K562 (cell line): ENCODE results near the gene ERCC1.
A peak's percentile ranks its signal among the peaks of the same experiment; 100 is the strongest.

Experiments
- EP300 ChIP-seq: IDR thresholded peaks from 2 replicates; pipeline ENCODE4 v1.6.1; 2012; ENCODE audit warnings: low read length, improper control_type of control experiment
- EZH2 ChIP-seq: IDR thresholded peaks from 2 replicates; pipeline ENCODE4 v1.6.1; 2012; ENCODE audit warnings: low read depth, mild to moderate bottlenecking, inconsistent platforms, low read length, borderline replicate concordance
- FOXA1 ChIP-seq: fragments of 450-650 bp; IDR thresholded peaks from 2 replicates; pipeline ENCODE4 v1.6.1; 2016; ENCODE audit warnings: mild to moderate bottlenecking, borderline replicate concordance
- GABPA ChIP-seq: fragments of 200-800 bp; sonication (Bioruptor generic); conservative IDR thresholded peaks from 2 replicates; pipeline ENCODE4 v1.6.1; 2016; ENCODE audit warnings: low read depth, missing genetic modification characterization, missing compliant biosample characterization
- HDAC6 ChIP-seq: IDR thresholded peaks from 2 replicates; pipeline ENCODE4 v1.6.1; 2012; ENCODE audit warnings: low read depth, mild to moderate bottlenecking, control low read depth, inconsistent platforms, low read length, moderate library complexity
- MTF1 ChIP-seq: fragments of 250-450 bp; sonication (Bioruptor Pico); IDR thresholded peaks from 2 replicates; pipeline ENCODE4 v1.9.0; 2021; ENCODE audit warnings: moderate library complexity, mild to moderate bottlenecking, inconsistent platforms, borderline replicate concordance
- NBN ChIP-seq: fragments of 450-650 bp; IDR thresholded peaks from 2 replicates; pipeline ENCODE4 v1.6.1; 2016; ENCODE audit warnings: low read depth, mild to moderate bottlenecking
- POLR2AphosphoS2 ChIP-seq: IDR thresholded peaks from 2 replicates; pipeline ENCODE4 v1.6.1; 2012; ENCODE audit warnings: low read length, improper control_type of control experiment
- ZNF217 ChIP-seq: sonication (generic); formaldehyde crosslinking; IDR thresholded peaks from 2 replicates; pipeline ENCODE4 v1.8.0; 2022; ENCODE audit warnings: mild to moderate bottlenecking, missing genetic modification reagents
- TF ChIP-seq, protein P1 (sequence below): IDR thresholded peaks from 2 replicates; pipeline ENCODE4 v1.6.1; 2016; ENCODE audit warnings: missing genetic modification characterization, missing compliant biosample characterization
- TF ChIP-seq, protein P2 (sequence below), 3 experiments: IDR thresholded peaks in 2 of 3; conservative IDR thresholded peaks in 1 of 3; 2 replicates each; pipeline ENCODE4 v1.5.1; 2011 to 2012; ENCODE audit warnings: low read length in 3 of 3, mild to moderate bottlenecking in 3 of 3, control low read depth in 2 of 3, improper control_type of control experiment in 1 of 3, inconsistent platforms in 1 of 3, low read depth in 1 of 3, mixed read lengths in 1 of 3, moderate library complexity in 1 of 3; ENCODE audit not compliant: insufficient read depth in 2 of 3

DNA sequence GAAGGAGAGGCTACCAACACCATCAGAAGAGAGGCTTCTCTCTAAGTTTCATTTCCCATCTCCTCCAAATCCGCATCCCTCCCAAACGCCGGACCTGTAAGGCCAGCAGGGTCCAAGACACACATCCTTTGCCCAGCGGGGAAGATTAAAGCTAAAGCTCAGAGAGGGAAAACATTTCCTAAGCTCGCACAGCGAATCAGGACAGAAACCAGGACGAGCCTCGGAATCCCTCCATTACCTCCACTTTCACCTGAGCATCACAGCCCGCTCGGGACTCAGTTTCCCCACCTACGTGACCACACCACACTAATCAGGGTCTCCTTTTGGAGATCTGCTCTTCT lies 43.4 kb upstream of the ERCC1 start:
- TF ChIP-seq, protein P1, sequence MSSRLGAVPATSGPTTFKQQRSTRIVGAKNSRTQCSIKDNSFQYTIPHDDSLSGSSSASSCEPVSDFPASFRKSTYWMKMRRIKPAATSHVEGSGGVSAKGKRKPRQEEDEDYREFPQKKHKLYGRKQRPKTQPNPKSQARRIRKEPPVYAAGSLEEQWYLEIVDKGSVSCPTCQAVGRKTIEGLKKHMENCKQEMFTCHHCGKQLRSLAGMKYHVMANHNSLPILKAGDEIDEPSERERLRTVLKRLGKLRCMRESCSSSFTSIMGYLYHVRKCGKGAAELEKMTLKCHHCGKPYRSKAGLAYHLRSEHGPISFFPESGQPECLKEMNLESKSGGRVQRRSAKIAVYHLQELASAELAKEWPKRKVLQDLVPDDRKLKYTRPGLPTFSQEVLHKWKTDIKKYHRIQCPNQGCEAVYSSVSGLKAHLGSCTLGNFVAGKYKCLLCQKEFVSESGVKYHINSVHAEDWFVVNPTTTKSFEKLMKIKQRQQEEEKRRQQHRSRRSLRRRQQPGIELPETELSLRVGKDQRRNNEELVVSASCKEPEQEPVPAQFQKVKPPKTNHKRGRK (tag): no peak
- TF ChIP-seq POLR2AphosphoS2 (no peak), HDAC6 (no peak), FOXA1 (no peak), MTF1 (CRISPR knock-in tag) (no peak), GABPA (tag) (no peak), ZNF217 (CRISPR knock-in tag) (no peak), EP300 (no peak), EZH2 (no peak), NBN (no peak)
- TF ChIP-seq, protein P2, sequence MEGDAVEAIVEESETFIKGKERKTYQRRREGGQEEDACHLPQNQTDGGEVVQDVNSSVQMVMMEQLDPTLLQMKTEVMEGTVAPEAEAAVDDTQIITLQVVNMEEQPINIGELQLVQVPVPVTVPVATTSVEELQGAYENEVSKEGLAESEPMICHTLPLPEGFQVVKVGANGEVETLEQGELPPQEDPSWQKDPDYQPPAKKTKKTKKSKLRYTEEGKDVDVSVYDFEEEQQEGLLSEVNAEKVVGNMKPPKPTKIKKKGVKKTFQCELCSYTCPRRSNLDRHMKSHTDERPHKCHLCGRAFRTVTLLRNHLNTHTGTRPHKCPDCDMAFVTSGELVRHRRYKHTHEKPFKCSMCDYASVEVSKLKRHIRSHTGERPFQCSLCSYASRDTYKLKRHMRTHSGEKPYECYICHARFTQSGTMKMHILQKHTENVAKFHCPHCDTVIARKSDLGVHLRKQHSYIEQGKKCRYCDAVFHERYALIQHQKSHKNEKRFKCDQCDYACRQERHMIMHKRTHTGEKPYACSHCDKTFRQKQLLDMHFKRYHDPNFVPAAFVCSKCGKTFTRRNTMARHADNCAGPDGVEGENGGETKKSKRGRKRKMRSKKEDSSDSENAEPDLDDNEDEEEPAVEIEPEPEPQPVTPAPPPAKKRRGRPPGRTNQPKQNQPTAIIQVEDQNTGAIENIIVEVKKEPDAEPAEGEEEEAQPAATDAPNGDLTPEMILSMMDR (IDR thresholded peaks at IDR 0.05 in 2 of 3, conservative IDR thresholded peaks at IDR 0.05 in 1 of 3; ENCODE audit: insufficient read depth in 2 of 3, low read depth in 1 of 3, low read length in 3 of 3): peak in 1 of 3 experiments; percentile 25; a peak in 1 of 6 replicates
